DND-41 (cell line): ENCODE measurements around the gene GPC3.

Source experiments
- EZH2 ChIP-seq: IDR thresholded peaks from 3 replicates; pipeline ENCODE4 v1.6.1; 2012; ENCODE audit warnings: borderline replicate concordance, low read depth, mild to moderate bottlenecking, moderate library complexity, low read length, inconsistent platforms; ENCODE audit not compliant: severe bottlenecking
- TF ChIP-seq, protein P1 (sequence below): IDR thresholded peaks from 2 replicates; pipeline ENCODE4 v1.5.1; 2012; ENCODE audit warnings: borderline replicate concordance, low read length, moderate library complexity, mild to moderate bottlenecking; ENCODE audit not compliant: poor library complexity, severe bottlenecking; ENCODE audit errors: extremely low read depth

DNA sequence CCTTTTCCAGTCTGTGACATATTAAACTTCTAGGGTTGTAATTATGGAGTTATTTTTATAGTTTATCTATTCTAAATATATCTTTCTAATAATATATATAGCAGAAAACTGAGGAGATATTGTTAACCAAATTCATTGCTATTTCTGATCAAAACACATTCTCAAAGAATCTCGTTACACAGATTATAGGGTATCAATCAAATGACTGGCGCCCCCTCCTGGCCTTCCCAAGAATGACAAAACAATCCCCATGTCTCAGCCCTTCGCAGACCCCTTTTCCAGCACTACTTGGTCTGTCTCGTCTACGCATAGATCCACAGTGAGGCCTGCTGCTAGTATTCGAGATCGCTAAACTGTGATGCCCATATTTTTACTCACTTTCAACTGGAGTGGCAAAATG lies 209.3 kb downstream of the GPC3 start:
- TF ChIP-seq EZH2: no peak
- TF ChIP-seq, protein P1, sequence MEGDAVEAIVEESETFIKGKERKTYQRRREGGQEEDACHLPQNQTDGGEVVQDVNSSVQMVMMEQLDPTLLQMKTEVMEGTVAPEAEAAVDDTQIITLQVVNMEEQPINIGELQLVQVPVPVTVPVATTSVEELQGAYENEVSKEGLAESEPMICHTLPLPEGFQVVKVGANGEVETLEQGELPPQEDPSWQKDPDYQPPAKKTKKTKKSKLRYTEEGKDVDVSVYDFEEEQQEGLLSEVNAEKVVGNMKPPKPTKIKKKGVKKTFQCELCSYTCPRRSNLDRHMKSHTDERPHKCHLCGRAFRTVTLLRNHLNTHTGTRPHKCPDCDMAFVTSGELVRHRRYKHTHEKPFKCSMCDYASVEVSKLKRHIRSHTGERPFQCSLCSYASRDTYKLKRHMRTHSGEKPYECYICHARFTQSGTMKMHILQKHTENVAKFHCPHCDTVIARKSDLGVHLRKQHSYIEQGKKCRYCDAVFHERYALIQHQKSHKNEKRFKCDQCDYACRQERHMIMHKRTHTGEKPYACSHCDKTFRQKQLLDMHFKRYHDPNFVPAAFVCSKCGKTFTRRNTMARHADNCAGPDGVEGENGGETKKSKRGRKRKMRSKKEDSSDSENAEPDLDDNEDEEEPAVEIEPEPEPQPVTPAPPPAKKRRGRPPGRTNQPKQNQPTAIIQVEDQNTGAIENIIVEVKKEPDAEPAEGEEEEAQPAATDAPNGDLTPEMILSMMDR: peak; percentile 69
